Testis (tissue), 3 donors: Measurements from ENCODE around the gene MAPK1IP1L. TPM values are rescaled to one million over a fixed set of nuclear protein-coding genes. Genes with fewer than 3 reads are reported as not detected.
"Not testable (repeated sequence)": the region's sequence is repeated elsewhere in the genome, so short reads cannot be mapped to it uniquely, and the experiment has no call there.

ENCODE experiments used
- DNase-seq: peaks from one replicate; pipeline ENCODE4 v3.0.0-alpha.2; 2019
- H3K27ac ChIP-seq, 2 donors: fragments of 200-600 bp; sonication (generic); one replicate each; pipeline ENCODE4 v1.5.1; 2019
- H3K27me3 ChIP-seq: fragments of 200-600 bp; sonication (generic); one replicate; pipeline ENCODE4 v1.5.1; 2019
- H3K36me3 ChIP-seq: fragments of 200-600 bp; sonication (generic); one replicate; pipeline ENCODE4 v1.5.1; 2017; ENCODE audit warnings: low read depth; ENCODE audit errors: missing control alignments
- H3K4me1 ChIP-seq: fragments of 200-600 bp; sonication (generic); one replicate; pipeline ENCODE4 v1.5.1; 2019
- H3K4me3 ChIP-seq, 2 donors: fragments of 200-600 bp; sonication (generic); one replicate each; pipeline ENCODE4 v1.5.1; 2017 to 2019
- H3K9me3 ChIP-seq: fragments of 200-600 bp; sonication (generic); one replicate; pipeline ENCODE4 v1.5.1; 2017
- POLR2A ChIP-seq: fragments of 450-650 bp; IDR thresholded peaks from one replicate; pipeline ENCODE4 v1.6.1; 2017; ENCODE audit warnings: antibody characterized with exemption, mild to moderate bottlenecking, moderate library complexity
- WGBS, 2 donors: methylation state at CpG; one replicate each; pipeline ENCODE4 v1.1.5; 2018; 5-methylcytosine and 5-hydroxymethylcytosine counted together
- intact Hi-C: fragments of 100-400 bp; cut with DNase I; formaldehyde crosslinking; loops from one replicate; pipeline ENCODE4 v1.15.1; 2023; ENCODE audit warnings: low total_unique reads
- polyA plus RNA-seq: library from polyadenylated mRNA; stranded (reverse); fragments of 350-450 nt; fragmentation: Illumina TruSeq; extraction: RNeasy Lipid Tissue Mini Kit (QIAGEN cat#74804); gene quantifications from one replicate; pipeline ENCODE4 v1.2.3, GENCODE V29; 2014; ENCODE audit warnings: low read depth, low replicate concordance; ENCODE audit not compliant: insufficient read depth
- total RNA-seq, 2 donors: library from RNA; depleted of rRNA; stranded (reverse); fragments of >200 nt; gene quantifications; one replicate each; pipeline ENCODE4 v1.2.3, GENCODE V29; 2016
- TF ChIP-seq, protein P1 (sequence below), 3 experiments: fragments of 450-650 bp in 2 of 3; fragments of 200-600 bp in 1 of 3; sonication (generic) in 1 of 3; IDR thresholded peaks; one replicate each; pipeline ENCODE4 v1.5.1; 2016 to 2019; ENCODE audit warnings: antibody characterized with exemption in 3 of 3, mild to moderate bottlenecking in 2 of 3, moderate library complexity in 1 of 3

The MAPK1IP1L gene
- total and polyA plus RNA-seq, 3 donors from 2014 or later = 87.0 to 146 (median 105) TPM

GRCh38 chr14:55028476-55028875 is 23.0 kb upstream of the MAPK1IP1L start:
- Histone ChIP-seq H3K36me3 (no peaks in the 10 kb centered on the region), H3K4me1 (peaks cover 17% of the 10 kb centered on the region), H3K9me3 (no peaks in the 10 kb centered on the region), H3K4me3 (no peak overlapping the region), H3K27me3 (no peaks in the 10 kb centered on the region), H3K27ac (no peak overlapping the region)
- WGBS, 2 donors = 49 to 50% methylated on average over 4 of the region's 4 CpGs
- DNase-seq = no peak
- TF ChIP-seq, protein P1, sequence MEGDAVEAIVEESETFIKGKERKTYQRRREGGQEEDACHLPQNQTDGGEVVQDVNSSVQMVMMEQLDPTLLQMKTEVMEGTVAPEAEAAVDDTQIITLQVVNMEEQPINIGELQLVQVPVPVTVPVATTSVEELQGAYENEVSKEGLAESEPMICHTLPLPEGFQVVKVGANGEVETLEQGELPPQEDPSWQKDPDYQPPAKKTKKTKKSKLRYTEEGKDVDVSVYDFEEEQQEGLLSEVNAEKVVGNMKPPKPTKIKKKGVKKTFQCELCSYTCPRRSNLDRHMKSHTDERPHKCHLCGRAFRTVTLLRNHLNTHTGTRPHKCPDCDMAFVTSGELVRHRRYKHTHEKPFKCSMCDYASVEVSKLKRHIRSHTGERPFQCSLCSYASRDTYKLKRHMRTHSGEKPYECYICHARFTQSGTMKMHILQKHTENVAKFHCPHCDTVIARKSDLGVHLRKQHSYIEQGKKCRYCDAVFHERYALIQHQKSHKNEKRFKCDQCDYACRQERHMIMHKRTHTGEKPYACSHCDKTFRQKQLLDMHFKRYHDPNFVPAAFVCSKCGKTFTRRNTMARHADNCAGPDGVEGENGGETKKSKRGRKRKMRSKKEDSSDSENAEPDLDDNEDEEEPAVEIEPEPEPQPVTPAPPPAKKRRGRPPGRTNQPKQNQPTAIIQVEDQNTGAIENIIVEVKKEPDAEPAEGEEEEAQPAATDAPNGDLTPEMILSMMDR (IDR thresholded peaks at IDR 0.05) = no peak
- TF ChIP-seq POLR2A = no peak
- intact Hi-C loops = no loop called here

DNA sequence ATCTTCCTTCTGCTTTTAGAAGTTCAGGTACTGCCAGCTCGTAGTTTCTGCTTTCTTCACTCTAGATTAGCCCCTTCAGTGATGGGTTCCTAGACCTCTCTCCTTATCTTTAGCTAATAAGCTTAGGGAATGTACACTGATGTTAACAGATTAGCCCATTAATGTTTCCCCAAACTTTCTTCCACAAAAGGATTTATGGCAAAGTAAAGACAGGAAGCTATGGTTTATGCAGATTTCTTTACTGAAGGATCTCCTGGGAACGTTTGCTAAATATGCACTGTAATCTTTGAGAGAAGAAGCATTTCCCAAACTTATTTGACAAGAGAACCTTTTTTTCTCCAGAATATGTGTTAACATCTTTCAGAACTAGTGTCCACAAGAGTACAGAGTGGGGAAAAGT is 20.3 kb upstream of the MAPK1IP1L start:
- no peaks in the 10 kb centered on the region for H3K9me3 ChIP-seq
- H3K27ac ChIP-seq = no peak overlapping the region
- no peak for DNase-seq
- intact Hi-C loops = no loop called here
- no peaks in the 10 kb centered on the region for H3K27me3 ChIP-seq
- 34 to 56% methylated on average over 2 of the region's 2 CpGs for WGBS, 2 donors
- H3K4me1 ChIP-seq = peaks cover 12% of the 10 kb centered on the region
- H3K4me3 ChIP-seq = no peak overlapping the region
- no peaks in the 10 kb centered on the region for H3K36me3 ChIP-seq
- TF ChIP-seq, protein P1 (IDR thresholded peaks at IDR 0.05) = no peak
- TF ChIP-seq POLR2A = no peak

DNA sequence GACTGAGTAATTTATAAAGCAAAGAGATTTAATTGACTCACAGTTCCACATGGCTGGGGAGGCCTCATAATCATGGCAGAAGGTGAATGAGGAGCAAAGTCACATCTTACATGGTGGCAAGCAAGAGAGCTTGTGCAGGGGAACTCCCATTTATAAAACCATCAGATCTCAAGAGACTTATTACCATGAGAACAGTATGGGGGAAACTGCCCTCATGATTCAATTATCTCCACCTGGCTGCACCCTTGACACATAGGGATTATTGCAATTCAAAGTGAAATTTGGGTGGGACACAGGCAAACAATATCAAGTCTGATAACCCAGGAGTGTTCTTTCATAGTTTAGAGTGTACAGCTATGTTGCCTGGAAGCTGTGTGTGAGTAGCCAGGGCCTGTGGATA is 13.5 kb upstream of the MAPK1IP1L start:
- H3K4me1 ChIP-seq, H3K36me3 ChIP-seq, H3K27ac ChIP-seq, H3K4me3 ChIP-seq, H3K9me3 ChIP-seq, H3K27me3 ChIP-seq, DNase-seq, intact Hi-C loops: not testable (repeated sequence)

DNA sequence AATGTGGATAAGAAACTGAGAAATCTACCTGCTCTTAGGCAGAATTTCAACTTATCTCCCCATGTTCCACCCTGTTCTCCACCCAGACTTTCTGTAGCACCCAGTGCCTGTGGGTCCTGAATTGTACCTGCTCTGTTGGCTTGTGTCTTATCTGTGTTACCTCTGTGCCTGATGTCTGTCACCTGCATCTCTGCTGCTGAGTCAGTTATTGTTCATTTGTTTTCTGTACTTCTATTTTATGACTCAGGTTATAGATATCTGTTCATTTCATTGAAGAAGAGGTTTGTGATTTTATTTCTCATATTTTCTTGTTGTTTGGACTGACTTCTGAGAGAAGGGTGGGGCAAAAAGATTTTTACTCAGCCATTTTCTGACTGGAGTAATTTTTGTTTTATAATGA is 12.7 kb upstream of the MAPK1IP1L start:
- Histone ChIP-seq H3K27me3 (no peaks in the 10 kb centered on the region), H3K9me3 (no peaks in the 10 kb centered on the region), H3K4me3 (no peak overlapping the region), H3K27ac (no peak overlapping the region), H3K36me3 (no peaks in the 10 kb centered on the region), H3K4me1 (no peaks in the 10 kb centered on the region)
- no peak for DNase-seq
- TF ChIP-seq, protein P1 (IDR thresholded peaks at IDR 0.05) = no peak
- no peak for TF ChIP-seq POLR2A
- intact Hi-C loops = no loop called here

DNA sequence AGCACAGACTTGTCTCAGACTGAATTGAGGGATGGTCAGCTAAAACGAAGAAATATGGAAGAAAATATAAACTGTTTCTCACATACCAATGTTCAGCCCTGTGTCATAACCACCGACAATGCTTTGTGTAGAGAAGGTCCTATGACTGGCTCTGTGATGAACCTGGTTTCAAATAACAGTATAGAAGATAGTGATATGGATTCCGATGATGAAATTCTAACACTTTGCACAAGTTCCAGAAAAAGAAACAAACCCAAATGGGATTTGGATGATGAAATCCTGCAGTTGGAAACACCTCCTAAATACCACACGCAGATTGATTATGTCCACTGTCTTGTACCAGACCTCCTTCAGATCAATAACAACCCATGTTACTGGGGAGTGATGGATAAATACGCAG is 7.9 kb upstream of the MAPK1IP1L start:
- intact Hi-C loops = no loop called here
- WGBS, 2 donors = 96 to 97% methylated on average over 5 of the region's 5 CpGs

More for the DNA sequence above, 7.9 kb upstream of the MAPK1IP1L start:
- DNase-seq = no peak
- no peaks in the 10 kb centered on the region for H3K9me3 ChIP-seq
- TF ChIP-seq, protein P1 (IDR thresholded peaks at IDR 0.05) = no peak
- no peak for TF ChIP-seq POLR2A
- no peaks in the 10 kb centered on the region for H3K36me3 ChIP-seq
- H3K4me3 ChIP-seq = no peak overlapping the region
- H3K27ac ChIP-seq = no peak overlapping the region
- no peaks in the 10 kb centered on the region for H3K4me1 ChIP-seq
- H3K27me3 ChIP-seq = no peaks in the 10 kb centered on the region
